Skeletal muscle tissue (tissue), 4 donors: Measurements from ENCODE around the gene ZDHHC1. TPM values are rescaled to one million over a fixed set of nuclear protein-coding genes. Genes with fewer than 3 reads are reported as not detected.

Experiments used
- H3K27ac ChIP-seq: one replicate; pipeline ENCODE4 v1.7.0; 2013; ENCODE audit warnings: mild to moderate bottlenecking, low read depth, low read length, inconsistent platforms
- H3K27me3 ChIP-seq, 3 donors: one replicate each; pipeline ENCODE4 v1.7.0; 2013; ENCODE audit warnings: low read length in 3 of 3; ENCODE audit not compliant: control insufficient read depth in 3 of 3, insufficient read depth in 3 of 3
- H3K36me3 ChIP-seq, 3 donors: one replicate each; pipeline ENCODE4 v1.7.0; 2013; ENCODE audit warnings: low read length in 3 of 3; ENCODE audit not compliant: control insufficient read depth in 3 of 3, insufficient read depth in 3 of 3
- H3K4me1 ChIP-seq, 3 donors: one replicate each; pipeline ENCODE4 v1.7.0; 2013; ENCODE audit warnings: low read length in 3 of 3, mild to moderate bottlenecking in 3 of 3; ENCODE audit not compliant: control insufficient read depth in 3 of 3, insufficient read depth in 3 of 3
- H3K4me3 ChIP-seq, 3 donors: one replicate each; pipeline ENCODE4 v1.7.0; 2013; ENCODE audit warnings: low read length in 3 of 3
- H3K9ac ChIP-seq, 3 donors: one replicate each; pipeline ENCODE4 v1.7.0; 2013; ENCODE audit warnings: low read length in 3 of 3, mild to moderate bottlenecking in 3 of 3, moderate library complexity in 2 of 3, low read depth in 1 of 3
- H3K9me3 ChIP-seq, 3 donors: one replicate each; pipeline ENCODE4 v1.7.0; 2013; ENCODE audit warnings: low read length in 3 of 3; ENCODE audit not compliant: control insufficient read depth in 3 of 3
- total RNA-seq: library from RNA; depleted of rRNA; stranded (reverse); fragments of >200 nt; gene quantifications from one replicate; pipeline ENCODE4 v1.2.3, GENCODE V29; 2014
- donor health status: Osteomylitis.

Gene ZDHHC1
- total RNA-seq, 1 donor from 2014 or later = 11.5 TPM

GRCh38 chr16:67390816-67391423 is 25.4 kb downstream of the ZDHHC1 start:
- Histone ChIP-seq H3K4me3 (peak overlapping the region in 2 of 3 donors; percentile 14 to 35), H3K9ac (peak overlapping the region in 2 of 3 donors; percentile 73 to 82), H3K9me3 (no peaks in the 10 kb centered on the region), H3K27me3 (no peaks in the 10 kb centered on the region), H3K36me3 (no peaks in the 10 kb centered on the region), H3K4me1 (peaks cover 57 to 60% (median 60%) of the 10 kb centered on the region in 3 donors), H3K27ac (peak overlapping the region; percentile 80)

GRCh38 chr16:67389911-67390815 is 26.1 kb downstream of the ZDHHC1 start:
- Histone ChIP-seq H3K4me3 (no peak overlapping the region), H3K27me3 (no peaks in the 10 kb centered on the region), H3K27ac (peak overlapping the region; percentile 80), H3K9me3 (no peaks in the 10 kb centered on the region), H3K4me1 (peaks cover 50 to 52% (median 52%) of the 10 kb centered on the region in 3 donors), H3K36me3 (no peaks in the 10 kb centered on the region), H3K9ac (peak overlapping the region in 2 of 3 donors; percentile 32 to 40)

- Histone ChIP-seq H3K27ac (no peak overlapping the region), H3K27me3 (no peaks in the 10 kb centered on the region), H3K36me3 (no peaks in the 10 kb centered on the region), H3K4me1 (peaks cover 43 to 55% (median 51%) of the 10 kb centered on the region in 3 donors), H3K4me3 (no peak overlapping the region), H3K9ac (no peak overlapping the region), H3K9me3 (no peaks in the 10 kb centered on the region)
These were observed 27.7 kb downstream of the ZDHHC1 start for GRCh38 chr16:67388591-67388990.

GRCh38 chr16:67388191-67388590 is 28.1 kb downstream of the ZDHHC1 start:
- Histone ChIP-seq H3K27me3 (no peaks in the 10 kb centered on the region), H3K27ac (no peak overlapping the region), H3K4me3 (no peak overlapping the region), H3K9me3 (no peaks in the 10 kb centered on the region), H3K36me3 (no peaks in the 10 kb centered on the region), H3K9ac (no peak overlapping the region), H3K4me1 (peaks cover 41 to 52% (median 49%) of the 10 kb centered on the region in 3 donors)

- Histone ChIP-seq H3K27ac (no peak overlapping the region), H3K9me3 (no peaks in the 10 kb centered on the region), H3K27me3 (no peaks in the 10 kb centered on the region), H3K9ac (no peak overlapping the region), H3K4me1 (peaks cover 35 to 46% (median 43%) of the 10 kb centered on the region in 3 donors), H3K36me3 (no peaks in the 10 kb centered on the region), H3K4me3 (no peak overlapping the region)
These were observed 28.7 kb downstream of the ZDHHC1 start for GRCh38 chr16:67387479-67388079.

- no peak overlapping the region for H3K4me3 ChIP-seq
- H3K9ac ChIP-seq = no peak overlapping the region
- H3K9me3 ChIP-seq = no peaks in the 10 kb centered on the region
- no peaks in the 10 kb centered on the region for H3K36me3 ChIP-seq
- H3K27ac ChIP-seq = no peak overlapping the region
- no peaks in the 10 kb centered on the region for H3K27me3 ChIP-seq
- peaks cover 29 to 40% (median 36%) of the 10 kb centered on the region in 3 donors for H3K4me1 ChIP-seq
These were observed 29.3 kb downstream of the ZDHHC1 start for GRCh38 chr16:67386861-67387455.

- Histone ChIP-seq H3K9me3 (no peaks in the 10 kb centered on the region), H3K4me1 (peaks cover 12 to 23% (median 21%) of the 10 kb centered on the region in 3 donors), H3K4me3 (no peak overlapping the region), H3K27me3 (no peaks in the 10 kb centered on the region), H3K27ac (no peak overlapping the region), H3K36me3 (no peaks in the 10 kb centered on the region), H3K9ac (no peak overlapping the region)
These were observed 31.3 kb downstream of the ZDHHC1 start for GRCh38 chr16:67384778-67385510.

- H3K27ac ChIP-seq = no peak overlapping the region
- no peaks in the 10 kb centered on the region for H3K36me3 ChIP-seq
- no peak overlapping the region for H3K9ac ChIP-seq
- H3K4me3 ChIP-seq = no peak overlapping the region
- no peaks in the 10 kb centered on the region for H3K9me3 ChIP-seq
- H3K27me3 ChIP-seq = no peaks in the 10 kb centered on the region
- H3K4me1 ChIP-seq = peaks cover 6 to 21% (median 16%) of the 10 kb centered on the region in 3 donors
These were observed 33.0 kb downstream of the ZDHHC1 start for GRCh38 chr16:67383284-67383683.

GRCh38 chr16:67378642-67379041 is 37.6 kb downstream of the ZDHHC1 start:
- Histone ChIP-seq H3K9me3 (no peaks in the 10 kb centered on the region), H3K4me1 (peaks cover 4 to 14% (median 6%) of the 10 kb centered on the region in 3 donors), H3K36me3 (no peaks in the 10 kb centered on the region), H3K9ac (no peak overlapping the region), H3K27me3 (no peaks in the 10 kb centered on the region), H3K4me3 (no peak overlapping the region), H3K27ac (peak overlapping the region; percentile 73)
